ENCODE measurements around the gene STRN4. TPM values are rescaled to one million over a fixed set of nuclear protein-coding genes. Genes with fewer than 3 reads are reported as not detected.

STRN4 gene
- total and polyA plus RNA-seq, 2 donors (not counting 3 experiments of a cell fraction or from before 2014, with no cell fraction given), result 116 to 144 TPM

DNA sequence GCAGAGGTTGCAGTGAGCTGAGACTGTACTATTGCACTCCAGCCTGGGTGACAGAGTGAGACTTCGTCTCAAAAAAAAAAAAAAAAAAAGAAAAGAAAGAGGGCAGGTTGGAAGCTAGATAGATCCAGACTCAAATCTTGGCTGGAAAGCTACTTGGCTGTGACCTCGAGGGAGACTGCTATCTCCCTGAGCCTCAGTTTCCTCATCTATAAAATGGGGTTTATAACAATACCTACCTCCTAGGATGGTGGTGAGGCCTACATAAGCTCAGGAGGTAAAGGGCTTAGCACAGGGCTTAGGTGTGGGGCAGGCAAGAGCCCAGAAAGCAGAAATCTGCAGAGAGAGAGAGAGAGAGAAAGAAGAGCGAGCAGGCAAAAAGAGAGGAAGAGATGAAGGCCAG lies 61.1 kb downstream of the STRN4 start:
- H3K4me3 ChIP-seq (replicated peaks in 1 of 3; ENCODE audit: insufficient read depth in 1 of 3, low read depth in 1 of 3, low read length in 3 of 3), result no peak overlapping the region
- H3K79me2 ChIP-seq (ENCODE audit: control insufficient read depth, insufficient read depth, low read length), result no peaks in the 10 kb centered on the region
- H3K27me3 ChIP-seq (ENCODE audit: control insufficient read depth in 2 of 2, insufficient read depth in 2 of 2, low read length in 2 of 2), result no peaks in the 10 kb centered on the region
- CTCF ChIA-PET, result interaction anchor here (0.7 kb wide), 1 partner anchor 9 kb away, joined by 3 read pairs; no protein-coding TSS in a partner anchor
- intact Hi-C loops (cut with micrococcal nuclease), result no loop called here
- H3K9ac ChIP-seq (replicated peaks; ENCODE audit: extremely low read depth, insufficient read depth, low read length), result no peak overlapping the region
- dilution Hi-C loops (cut with MboI; ENCODE audit: extremely low pct_ligation_motif_present, low sequenced_read_pairs), result no loop called here
- POLR2A ChIA-PET, result no interaction called here
- H3K9me1 ChIP-seq (replicated peaks; ENCODE audit: control insufficient read depth, extremely low read depth, insufficient read depth, low read length), result no peaks in the 10 kb centered on the region
- no peak overlapping the region for H3K27ac ChIP-seq (ENCODE audit: insufficient read depth, low read depth, low read length)
- TF ChIP-seq EZH2 (IDR thresholded peaks at IDR 0.05; ENCODE audit: borderline replicate concordance, low read depth, low read length, severe bottlenecking) (no peak), MAX (IDR thresholded peaks at IDR 0.05; ENCODE audit: insufficient read depth, insufficient read length) (no peak), JUN (IDR thresholded peaks at IDR 0.05; ENCODE audit: borderline replicate concordance, insufficient read depth, insufficient read length, low read depth) (no peak), GATA2 (IDR thresholded peaks at IDR 0.05; ENCODE audit: insufficient read depth, insufficient read length, low read depth, low read length) (no peak), MYC (IDR thresholded peaks at IDR 0.05; ENCODE audit: low read depth, low read length) (no peak), POLR2AphosphoS5 (IDR thresholded peaks at IDR 0.05; ENCODE audit: insufficient read depth, low read depth, low read length) (no peak), FOS (IDR thresholded peaks at IDR 0.05; ENCODE audit: borderline replicate concordance, insufficient read depth, low read length) (no peak), POLR2A (IDR thresholded peaks at IDR 0.05; ENCODE audit: low read depth, low read length) (no peak)
- TF ChIP-seq, protein P1, sequence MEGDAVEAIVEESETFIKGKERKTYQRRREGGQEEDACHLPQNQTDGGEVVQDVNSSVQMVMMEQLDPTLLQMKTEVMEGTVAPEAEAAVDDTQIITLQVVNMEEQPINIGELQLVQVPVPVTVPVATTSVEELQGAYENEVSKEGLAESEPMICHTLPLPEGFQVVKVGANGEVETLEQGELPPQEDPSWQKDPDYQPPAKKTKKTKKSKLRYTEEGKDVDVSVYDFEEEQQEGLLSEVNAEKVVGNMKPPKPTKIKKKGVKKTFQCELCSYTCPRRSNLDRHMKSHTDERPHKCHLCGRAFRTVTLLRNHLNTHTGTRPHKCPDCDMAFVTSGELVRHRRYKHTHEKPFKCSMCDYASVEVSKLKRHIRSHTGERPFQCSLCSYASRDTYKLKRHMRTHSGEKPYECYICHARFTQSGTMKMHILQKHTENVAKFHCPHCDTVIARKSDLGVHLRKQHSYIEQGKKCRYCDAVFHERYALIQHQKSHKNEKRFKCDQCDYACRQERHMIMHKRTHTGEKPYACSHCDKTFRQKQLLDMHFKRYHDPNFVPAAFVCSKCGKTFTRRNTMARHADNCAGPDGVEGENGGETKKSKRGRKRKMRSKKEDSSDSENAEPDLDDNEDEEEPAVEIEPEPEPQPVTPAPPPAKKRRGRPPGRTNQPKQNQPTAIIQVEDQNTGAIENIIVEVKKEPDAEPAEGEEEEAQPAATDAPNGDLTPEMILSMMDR (IDR thresholded peaks at IDR 0.05; ENCODE audit: extremely low read depth in 1 of 2, insufficient read depth in 1 of 2, low read depth in 1 of 2, low read length in 2 of 2), result no peak
- BruUV-seq (replicated peaks), result no TSS peak
- DNase-seq (ENCODE audit: low read depth, low spot score) (no peak), FAIRE-seq (no peak)
- H4K20me1 ChIP-seq (replicated peaks; ENCODE audit: control insufficient read depth, extremely low read depth, insufficient read depth, low read length), result no peaks in the 10 kb centered on the region
- peaks cover 9 to 44% of the 10 kb centered on the region in 2 experiments for H3K36me3 ChIP-seq (ENCODE audit: control insufficient read depth in 2 of 2, extremely low read depth in 1 of 2, insufficient read depth in 2 of 2, low read length in 2 of 2)
- no peaks in the 10 kb centered on the region for H3K9me3 ChIP-seq (replicated peaks; ENCODE audit: control insufficient read depth, insufficient read depth, low read length)
- H2AFZ ChIP-seq (ENCODE audit: low read depth, low read length), result no peak overlapping the region
- no peak overlapping the region for H3K4me2 ChIP-seq (ENCODE audit: insufficient read depth, low read length)
- H3K4me1 ChIP-seq (ENCODE audit: control insufficient read depth, extremely low read depth, insufficient read depth, low read length), result no peaks in the 10 kb centered on the region
